T47D (cell line): ENCODE results near the gene MAP3K5.
A peak's percentile ranks its signal among the peaks of the same experiment; 100 is the strongest.

Experiments
- DNase-seq, 2 experiments: peaks; one replicate each; pipeline versions ENCODE4 v3.0.0 to v3.0.0-alpha.2; 2011 to 2012; ENCODE audit warnings: low read depth in 1 of 2, low spot score in 1 of 2
- JUND ChIP-seq: IDR thresholded peaks from 2 replicates; pipeline ENCODE4 v1.6.1; 2012; ENCODE audit warnings: low read depth
- in situ Hi-C: cut with HindIII; loops from 2 replicates; pipeline ENCODE4 v1.10.0; 2016; ENCODE audit warnings: low sequenced_read_pairs, low pct_unique_long_range_greater_than_20kb

MAP3K5 gene

DNA sequence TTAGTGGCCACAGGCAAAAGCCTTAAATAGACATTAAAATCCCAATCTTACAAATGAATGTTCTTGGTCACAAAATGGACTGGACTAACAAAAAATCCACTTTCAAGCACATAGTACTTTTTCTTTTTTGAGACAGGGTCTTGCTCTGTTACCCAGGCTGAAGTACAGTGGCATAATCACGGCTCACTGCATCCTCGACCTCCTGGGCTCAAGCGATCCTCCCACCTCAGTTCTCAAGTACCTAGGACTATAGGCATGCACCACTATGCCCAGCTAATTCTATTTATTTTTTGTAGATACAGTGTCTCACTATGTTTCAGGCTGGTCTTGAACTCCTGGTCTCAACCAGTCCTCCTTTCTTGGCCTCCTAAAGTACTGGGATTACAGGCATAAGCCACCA, 59.4 kb downstream of the MAP3K5 start:
- in situ Hi-C loops = no loop called here

DNA sequence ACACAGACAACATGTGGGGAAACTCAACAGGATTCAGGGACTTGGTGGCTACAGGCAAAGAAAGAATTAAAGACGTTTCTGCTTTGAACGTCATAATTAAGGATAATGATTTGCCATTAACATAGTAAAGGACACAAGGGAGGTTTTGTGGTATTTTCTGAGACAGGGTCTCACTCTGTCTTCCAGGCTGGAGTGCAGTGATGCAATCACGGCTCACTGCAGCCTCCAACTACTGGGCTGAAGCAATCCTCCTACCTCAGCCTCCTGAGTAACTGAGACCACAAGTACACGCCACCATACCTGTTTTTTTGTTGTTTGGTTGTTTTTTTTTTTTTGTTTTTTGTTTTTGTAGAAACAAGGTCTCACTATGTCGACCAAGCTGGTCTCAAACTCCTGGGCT, 62.4 kb downstream of the MAP3K5 start:
- no peak for TF ChIP-seq JUND
- in situ Hi-C loops = no loop called here
- no peak for DNase-seq

More for the DNA sequence above, 59.4 kb downstream of the MAP3K5 start:
- TF ChIP-seq JUND = no peak
- no peak for DNase-seq

DNA sequence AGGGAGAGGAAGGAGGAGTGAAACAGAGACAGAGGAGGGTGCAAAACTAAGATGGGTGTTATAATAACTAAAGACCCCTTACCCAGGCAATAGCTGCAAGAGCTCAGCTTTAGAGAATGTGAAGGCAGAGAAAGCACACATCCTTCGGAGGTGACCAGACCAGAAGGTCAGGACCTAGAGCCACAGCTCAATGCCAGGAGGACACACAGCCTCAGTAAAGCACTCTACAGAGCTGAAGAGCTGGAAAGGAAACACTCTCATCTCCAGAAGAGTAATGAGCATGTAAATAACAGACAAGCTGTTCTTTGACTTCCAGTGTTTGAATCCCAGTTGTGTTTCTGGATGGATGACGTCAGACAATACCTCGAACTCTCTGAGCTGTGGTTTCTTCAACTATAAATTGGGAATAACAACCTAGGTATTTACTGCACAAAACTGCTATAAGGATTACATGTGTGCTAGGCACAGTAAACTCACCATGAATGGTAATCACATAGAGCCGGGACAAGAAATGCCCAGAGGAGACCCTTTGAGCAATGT, 63.2 kb downstream of the MAP3K5 start:
- no peak for TF ChIP-seq JUND
- DNase-seq = no peak
- in situ Hi-C loops = no loop called here

DNA sequence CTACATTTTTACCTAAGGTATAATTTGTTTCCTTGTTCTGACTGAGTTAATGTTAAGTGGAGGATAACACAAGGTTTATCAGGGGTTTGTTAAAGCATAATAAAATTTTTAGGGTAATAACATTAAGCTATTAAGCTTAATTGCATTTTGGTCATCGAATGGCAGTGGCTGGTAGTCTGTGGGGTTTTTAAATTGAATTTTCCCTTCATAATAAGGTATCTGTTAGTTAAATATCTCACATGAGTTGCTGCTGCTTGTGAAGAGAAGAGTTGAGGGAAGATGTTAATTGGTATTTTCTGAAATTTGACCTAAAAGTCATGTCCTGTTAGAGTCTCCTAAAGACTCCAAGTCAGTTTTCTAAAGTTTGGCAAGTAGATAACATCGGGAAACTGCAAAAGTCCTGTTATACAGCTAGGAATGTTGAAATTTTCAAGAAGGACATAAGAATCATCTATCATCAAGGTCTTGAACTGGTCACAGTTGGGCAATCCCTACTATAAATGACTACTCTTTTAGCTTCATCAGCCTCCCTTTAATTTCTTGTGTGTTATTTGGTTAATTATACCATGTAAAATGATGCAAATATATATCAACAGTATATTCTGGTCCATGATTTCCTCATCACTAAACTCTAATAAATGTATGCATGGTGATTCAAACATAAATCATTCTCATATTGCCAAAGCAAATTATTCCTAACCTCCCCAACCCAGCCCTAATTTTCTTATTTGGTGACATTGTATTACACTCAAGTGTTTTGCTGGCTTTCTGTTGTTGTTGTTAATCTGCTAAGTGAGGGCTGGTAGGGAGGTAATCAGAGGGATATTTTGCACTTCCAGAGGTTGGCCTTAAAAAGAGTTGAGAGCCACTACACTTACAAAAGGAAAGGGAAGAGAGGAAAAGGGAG, 64.0 kb downstream of the MAP3K5 start:
- in situ Hi-C loops = no loop called here
- no peak for TF ChIP-seq JUND
- DNase-seq = no peak

DNA sequence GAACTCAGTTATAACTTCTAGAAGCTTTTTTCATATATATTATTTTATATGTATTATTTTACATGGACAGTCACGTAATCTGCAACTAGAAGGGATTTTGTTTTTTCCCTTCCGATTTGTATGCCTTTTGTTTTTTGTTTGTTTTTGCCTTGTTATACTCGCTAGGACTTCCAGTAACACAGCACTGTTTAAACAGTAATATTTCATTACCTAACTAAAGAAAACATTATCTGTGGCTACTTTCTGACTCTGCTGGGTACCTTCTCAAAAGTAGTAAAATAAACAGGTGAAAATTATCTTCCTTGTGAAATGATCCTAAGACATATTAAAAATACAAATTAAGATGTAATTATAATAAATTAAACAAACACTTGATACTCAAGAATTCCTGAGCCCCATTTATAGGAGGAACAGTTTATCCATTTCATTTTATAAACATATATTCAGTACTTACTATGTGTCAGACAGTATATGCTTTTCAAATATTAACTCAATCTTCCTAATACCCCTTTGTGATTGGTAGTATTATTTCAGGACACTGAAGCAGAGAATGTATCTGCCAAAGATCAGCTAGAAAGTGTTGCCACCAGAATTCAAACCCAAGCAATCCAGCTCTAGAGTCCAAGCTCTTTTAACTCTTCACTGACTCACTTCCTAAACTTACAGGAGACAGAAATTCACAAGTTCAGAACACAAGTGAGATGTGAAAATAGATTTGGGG, 65.3 kb downstream of the MAP3K5 start:
- in situ Hi-C loops = no loop called here
- no peak for DNase-seq
- no peak for TF ChIP-seq JUND

DNA sequence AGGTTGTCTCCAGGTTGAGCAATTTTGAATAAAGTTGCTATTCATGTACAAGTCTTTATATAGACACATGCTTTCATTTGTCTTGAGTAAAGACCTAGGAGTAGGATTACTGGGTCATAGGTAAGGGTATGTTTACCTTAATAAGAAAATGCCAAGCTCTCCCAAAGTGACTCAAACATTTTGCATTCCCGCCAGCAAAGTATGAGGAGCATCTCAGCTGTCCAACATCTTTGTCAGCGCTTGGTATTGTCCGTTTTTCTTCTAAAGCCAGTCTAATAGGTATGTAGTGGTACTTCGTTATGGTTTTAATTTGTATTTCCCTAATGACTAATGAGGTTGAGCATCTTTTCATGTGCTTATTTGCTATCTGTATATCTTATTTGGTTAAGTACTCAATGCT, 67.2 kb downstream of the MAP3K5 start:
- no peak for TF ChIP-seq JUND
- in situ Hi-C loops = no loop called here
- peak in 1 of 2 experiments; percentile 7 for DNase-seq

DNA sequence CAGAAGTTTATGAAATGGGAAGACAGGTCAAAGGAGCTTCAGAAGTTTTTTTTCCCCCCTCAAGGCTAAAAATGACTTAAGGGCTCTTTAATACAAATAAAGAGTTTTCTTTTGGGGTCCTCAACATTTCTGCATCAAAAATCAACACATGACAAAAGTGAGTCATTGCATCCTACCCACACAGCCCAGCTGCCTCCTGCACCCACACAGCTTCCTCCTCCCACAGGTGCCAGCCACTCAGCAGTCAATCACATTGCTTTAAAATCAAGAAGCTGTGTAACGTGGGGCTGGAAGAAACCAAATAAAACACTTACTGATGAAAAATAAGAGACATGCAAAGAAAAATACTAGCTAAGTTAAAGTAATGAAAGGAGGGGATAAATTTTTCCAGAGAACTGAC, 68.5 kb downstream of the MAP3K5 start:
- TF ChIP-seq JUND = no peak
- in situ Hi-C loops = no loop called here
- DNase-seq = no peak

DNA sequence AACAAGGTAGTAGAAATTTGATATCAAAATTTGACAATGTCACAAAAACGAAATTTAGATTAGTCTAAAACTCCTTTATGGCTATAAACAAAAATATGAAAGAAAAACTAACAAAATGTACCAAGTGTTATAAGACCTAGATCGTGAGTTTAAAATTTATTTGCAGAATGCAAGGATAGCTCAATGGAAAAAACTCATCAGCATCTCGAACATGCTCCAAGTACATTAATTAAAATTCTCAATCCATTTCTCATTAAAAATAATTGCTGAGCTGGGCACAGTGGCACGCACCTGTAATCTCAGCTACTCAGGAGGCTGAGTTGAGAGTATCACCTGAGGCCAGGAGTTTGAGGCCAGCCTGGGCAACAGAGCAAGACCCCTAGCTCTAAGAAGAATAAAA, 70.8 kb downstream of the MAP3K5 start:
- in situ Hi-C loops = no loop called here
- TF ChIP-seq JUND = no peak
- no peak for DNase-seq

DNA sequence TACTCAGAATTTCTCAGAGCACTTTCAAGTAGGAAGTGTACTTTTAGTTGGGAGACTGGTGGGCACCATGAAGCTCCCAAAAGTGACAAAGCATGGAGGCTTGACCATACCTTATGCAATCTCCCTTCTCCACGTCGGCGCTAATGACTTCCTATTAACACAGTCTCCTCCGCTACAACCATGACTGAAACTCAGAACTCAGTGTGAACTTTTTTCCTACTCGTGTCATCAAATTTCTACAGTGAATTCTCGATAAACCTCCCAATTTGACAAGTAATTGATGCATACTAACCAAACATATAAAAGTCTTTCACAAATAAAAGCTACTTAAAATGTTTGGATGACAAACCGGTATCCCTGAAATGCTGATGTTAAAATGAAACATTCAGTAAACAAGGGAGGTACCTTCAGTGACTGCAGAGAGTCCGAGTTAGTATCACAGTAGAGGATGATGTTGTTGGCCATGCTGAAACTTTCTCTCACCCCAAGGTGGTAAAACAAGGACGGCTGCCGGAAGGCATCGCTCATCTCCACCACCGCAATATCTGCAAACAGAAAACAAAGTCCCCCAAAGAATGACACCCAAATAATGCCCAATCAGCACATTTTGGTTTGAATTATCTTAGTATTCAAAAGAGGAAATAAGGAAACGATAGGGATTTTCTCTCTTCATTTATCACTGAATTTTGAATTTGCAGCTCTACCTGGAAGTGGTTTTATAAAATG, 72.1 kb downstream of the MAP3K5 start:
- in situ Hi-C loops = no loop called here
- no peak for DNase-seq
- no peak for TF ChIP-seq JUND

DNA sequence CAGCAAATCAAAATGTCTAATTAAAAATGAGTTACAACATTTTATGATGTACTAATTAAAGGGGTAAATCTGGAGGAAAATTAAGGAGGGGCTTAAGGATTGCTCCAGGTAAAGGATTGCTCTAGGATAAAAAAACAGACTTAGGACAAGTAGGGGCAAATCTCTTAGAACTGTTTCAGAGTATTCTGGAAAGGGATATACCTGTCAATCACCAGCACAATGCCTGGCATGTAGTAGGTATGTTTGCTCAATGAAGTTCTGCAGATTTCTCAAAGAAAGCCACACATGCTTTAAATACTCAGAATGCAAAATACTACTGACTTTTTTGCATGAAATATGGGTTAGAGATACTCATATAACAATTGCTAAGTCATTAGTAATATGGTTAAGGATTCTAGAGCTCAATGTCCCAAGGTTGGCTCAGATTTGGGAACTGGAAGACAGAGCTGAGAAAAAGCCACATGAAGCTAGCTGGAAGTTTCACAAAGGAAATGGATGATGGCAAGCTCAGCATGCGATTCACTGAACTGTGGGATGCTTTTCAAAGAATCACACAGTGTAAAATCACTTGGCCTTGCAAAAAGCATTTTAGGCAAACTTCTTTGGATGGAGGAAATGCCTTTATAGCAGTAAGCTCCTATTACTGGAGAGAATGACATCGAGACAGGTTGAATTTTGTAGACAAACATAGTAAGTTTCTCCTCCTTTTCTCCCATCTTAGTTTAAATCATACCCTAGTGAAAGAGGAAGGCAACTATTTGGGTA, 72.8 kb downstream of the MAP3K5 start:
- no peak for DNase-seq
- in situ Hi-C loops = no loop called here
- TF ChIP-seq JUND = no peak

DNA sequence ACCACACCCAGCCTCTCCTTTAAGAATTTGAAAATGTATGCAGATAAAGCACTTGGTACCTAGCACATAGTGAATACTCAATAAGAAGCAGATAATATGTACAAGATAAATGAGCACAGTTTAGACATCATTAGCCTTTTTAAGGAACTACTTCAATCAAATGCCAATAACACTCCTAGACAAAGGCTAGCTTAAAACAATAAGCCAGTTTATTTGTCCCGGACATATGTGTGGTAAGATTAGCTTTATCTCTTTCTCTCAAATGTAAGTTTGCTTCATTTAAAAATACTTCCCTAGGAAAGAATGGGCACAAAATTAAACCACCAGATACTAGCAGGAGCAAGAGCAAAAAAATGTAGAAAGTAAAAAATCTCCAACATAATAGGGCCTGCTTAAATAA, 73.8 kb downstream of the MAP3K5 start:
- no peak for DNase-seq
- no peak for TF ChIP-seq JUND
- in situ Hi-C loops = no loop called here

DNA sequence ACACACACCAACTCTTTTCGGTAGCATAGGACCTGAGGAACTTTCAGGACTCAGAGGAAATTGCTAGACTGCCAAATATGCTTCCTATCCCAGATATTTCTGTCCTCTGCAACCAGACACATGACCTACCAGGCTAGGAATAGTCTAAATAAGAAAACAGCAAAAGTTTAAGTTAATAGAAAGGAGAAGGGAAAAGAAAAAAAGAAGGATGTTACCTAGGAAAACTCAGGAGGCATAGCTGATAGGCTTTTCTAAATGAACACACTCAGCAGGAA, 74.6 kb downstream of the MAP3K5 start:
- in situ Hi-C loops = no loop called here
- TF ChIP-seq JUND = no peak
- no peak for DNase-seq
